ENCODE data around the gene SLC22A1.
"Not testable (repeated sequence)": the region's sequence is repeated elsewhere in the genome, so short reads cannot be mapped to it uniquely, and the experiment has no call there.

The SLC22A1 gene

DNA sequence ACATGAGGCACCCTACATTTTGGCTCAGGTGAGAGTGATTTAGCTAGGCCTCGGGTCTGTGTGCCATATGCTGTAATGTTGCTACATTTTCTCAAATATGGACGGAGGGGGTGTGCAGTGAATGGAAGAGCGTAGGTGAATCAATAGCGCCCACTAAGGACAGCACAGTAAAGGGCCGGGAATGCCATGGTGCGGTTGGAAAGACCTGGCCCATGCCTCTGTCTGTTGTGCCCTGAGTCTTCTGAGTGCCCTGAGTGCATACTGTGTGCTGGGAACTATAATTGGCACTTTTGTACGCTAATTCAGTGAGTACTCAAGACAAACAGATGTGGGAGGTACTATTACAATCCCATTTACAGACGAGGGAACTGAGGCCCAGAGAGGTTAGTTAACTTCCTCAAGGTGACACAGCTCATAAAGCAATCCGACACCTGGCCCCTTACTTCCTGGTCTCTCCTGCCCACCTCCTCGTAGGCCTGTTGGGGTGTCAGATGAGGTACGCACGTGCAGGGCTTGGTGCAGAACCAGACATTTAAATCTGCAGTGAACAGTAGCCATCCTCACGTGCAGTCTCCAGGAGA is 17.3 kb downstream of the SLC22A1 start:
- DNase-seq (ENCODE audit: low spot score): peak; percentile 41
- Histone ChIP-seq H3K4me3 (no peak overlapping the region), H3K27ac (peak overlapping the region; percentile 10 to 52)
- TF ChIP-seq, protein P1, sequence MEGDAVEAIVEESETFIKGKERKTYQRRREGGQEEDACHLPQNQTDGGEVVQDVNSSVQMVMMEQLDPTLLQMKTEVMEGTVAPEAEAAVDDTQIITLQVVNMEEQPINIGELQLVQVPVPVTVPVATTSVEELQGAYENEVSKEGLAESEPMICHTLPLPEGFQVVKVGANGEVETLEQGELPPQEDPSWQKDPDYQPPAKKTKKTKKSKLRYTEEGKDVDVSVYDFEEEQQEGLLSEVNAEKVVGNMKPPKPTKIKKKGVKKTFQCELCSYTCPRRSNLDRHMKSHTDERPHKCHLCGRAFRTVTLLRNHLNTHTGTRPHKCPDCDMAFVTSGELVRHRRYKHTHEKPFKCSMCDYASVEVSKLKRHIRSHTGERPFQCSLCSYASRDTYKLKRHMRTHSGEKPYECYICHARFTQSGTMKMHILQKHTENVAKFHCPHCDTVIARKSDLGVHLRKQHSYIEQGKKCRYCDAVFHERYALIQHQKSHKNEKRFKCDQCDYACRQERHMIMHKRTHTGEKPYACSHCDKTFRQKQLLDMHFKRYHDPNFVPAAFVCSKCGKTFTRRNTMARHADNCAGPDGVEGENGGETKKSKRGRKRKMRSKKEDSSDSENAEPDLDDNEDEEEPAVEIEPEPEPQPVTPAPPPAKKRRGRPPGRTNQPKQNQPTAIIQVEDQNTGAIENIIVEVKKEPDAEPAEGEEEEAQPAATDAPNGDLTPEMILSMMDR (IDR thresholded peaks at IDR 0.05): no peak

DNA sequence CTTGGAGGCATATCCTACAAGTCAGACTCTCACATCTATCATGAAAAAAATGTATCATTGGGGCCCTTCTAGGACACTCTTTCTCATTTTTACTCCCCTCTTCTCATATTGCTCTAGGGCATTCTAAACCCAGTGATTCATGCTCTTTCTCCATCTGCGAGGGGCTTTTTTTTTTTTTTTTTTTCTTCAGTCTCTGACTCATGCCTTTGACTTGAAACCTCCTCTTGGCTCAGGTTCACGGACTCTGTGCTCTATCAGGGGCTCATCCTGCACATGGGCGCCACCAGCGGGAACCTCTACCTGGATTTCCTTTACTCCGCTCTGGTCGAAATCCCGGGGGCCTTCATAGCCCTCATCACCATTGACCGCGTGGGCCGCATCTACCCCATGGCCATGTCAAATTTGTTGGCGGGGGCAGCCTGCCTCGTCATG is 17.8 kb downstream of the SLC22A1 start:
- TF ChIP-seq, protein P1 (IDR thresholded peaks at IDR 0.05): no peak
- Histone ChIP-seq H3K4me3 (no peak overlapping the region), H3K27ac (peak overlapping the region; percentile 10 to 56)
- DNase-seq (ENCODE audit: low spot score): peak; percentile 72

DNA sequence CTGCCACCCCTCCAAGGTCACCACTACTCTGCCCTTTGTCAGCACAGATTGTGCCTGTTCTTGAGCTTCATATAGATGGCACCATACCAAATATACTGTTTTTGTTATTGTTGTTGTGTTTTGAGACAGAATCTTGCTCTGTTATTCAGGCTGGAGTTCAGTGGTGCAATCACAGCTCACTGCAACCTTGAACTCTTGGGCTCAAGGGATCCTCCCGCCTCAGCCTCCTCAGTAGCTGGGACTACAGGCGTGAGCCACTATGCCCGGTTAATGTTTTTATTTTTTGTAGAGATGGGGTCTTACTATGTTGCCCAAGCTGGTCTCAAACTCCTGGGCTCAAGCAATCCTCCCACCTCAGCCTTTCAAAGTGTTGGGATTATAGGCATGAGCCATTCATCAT is 18.9 kb downstream of the SLC22A1 start:
- H3K4me3 ChIP-seq; DNase-seq (ENCODE audit: low spot score): not testable (repeated sequence)
- peak overlapping the region; percentile 89 to 94 for H3K27ac ChIP-seq

DNA sequence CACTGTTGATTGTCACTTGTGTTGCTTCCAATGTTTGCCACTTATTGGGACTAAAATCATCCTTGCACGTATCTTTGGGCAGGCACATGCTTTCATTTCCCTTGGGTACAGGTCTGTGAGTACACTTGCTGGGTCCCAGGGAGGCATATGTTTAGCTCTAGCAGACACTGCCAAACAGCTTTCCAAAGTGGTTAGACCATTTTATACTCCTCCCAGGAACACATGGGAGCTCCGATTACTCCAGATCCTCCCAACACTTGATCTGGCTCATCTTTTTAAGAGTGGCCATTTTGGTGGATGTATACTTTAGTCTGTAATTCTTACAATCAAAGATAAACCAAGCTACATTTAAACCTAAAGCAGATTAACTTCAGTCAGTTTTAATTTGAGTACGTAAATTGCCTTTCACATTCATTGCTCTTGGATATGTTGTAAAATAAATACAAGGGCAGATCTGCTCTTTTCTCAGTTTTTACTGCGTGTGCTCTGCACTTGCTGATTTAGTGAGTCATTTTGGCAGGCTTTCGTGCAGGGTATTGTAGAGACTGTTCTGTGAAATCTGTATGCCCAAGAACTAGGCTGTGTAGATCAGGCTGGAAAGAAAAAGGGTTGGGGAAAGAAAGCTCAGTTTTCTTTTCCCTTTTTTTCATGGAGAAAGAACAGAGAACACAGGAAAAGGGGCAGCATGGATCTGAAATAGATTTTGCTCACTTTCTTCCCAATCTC is 19.5 kb downstream of the SLC22A1 start:
- H3K4me3 ChIP-seq: peak overlapping the region; percentile 32
- TF ChIP-seq, protein P1 (IDR thresholded peaks at IDR 0.05): no peak
- no peak for DNase-seq (ENCODE audit: low spot score)
- H3K27ac ChIP-seq: peak overlapping the region; percentile 89 to 94

DNA sequence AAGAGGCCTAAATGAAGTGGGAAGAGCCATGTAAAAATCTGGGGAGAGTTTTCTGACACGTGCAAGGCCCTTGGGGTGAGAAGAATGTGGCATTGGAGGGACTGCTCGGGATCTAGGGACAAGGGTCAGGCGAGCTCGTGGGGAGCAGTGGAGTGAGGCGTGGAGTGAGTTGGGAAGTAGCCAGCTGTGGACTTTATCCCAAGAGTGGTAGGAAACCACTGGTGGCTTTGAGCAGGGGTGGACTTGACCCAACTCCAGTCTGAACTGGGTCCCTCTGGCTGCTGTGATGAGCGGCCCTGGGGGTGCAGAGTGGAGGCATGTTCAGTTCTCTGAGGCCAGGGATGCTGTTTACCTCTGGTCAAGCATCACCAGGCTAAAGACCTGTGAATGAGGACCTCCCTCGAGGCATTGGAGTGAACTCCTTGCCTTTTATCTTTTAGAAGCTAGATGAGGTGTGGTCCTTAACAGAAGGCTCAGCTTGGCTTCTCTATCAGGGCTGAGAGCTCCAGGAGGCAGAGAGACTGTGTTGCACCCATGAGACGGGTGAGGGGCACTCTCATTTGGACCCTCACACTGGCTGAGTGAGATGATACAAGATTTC is 20.6 kb downstream of the SLC22A1 start:
- TF ChIP-seq, protein P1 (IDR thresholded peaks at IDR 0.05): no peak
- H3K27ac ChIP-seq: peak overlapping the region; percentile 89 to 94
- no peak for DNase-seq (ENCODE audit: low spot score)
- no peak overlapping the region for H3K4me3 ChIP-seq

DNA sequence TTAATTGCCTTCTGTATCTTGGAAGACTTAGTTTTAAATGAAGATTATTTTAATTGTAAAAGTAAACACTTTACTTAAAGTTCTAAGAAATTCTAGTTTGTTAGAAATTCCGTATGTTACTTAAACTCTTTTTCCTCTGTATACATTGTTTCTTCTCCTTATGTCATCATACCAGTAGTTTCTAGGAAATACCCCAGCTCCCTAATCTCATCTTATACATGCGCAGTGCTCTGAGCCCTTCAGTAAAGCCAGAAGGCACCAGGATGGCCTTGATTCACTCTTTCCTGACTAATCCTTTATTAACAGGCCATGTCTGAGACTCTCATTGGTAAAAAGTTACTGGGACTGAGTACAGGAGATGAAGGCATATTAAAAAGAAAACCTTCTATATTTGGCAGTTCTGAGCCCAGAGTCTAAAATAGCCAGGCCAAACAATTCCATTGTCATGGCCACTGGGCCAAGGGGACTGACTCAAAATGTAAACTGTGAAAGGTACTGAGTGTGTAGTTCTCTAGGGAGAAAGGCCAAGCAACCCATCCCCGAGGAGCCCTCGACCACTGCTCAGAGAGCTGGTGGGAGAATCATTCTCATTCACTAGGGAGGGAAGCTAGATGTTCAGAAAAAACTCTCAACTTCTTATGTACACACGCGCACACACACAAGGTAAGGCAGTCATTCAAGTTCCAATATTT is 25.0 kb downstream of the SLC22A1 start:
- DNase-seq (ENCODE audit: low spot score): no peak
- H3K27ac ChIP-seq: peak overlapping the region; percentile 44 to 61
- no peak overlapping the region for H3K4me3 ChIP-seq
- TF ChIP-seq, protein P1 (IDR thresholded peaks at IDR 0.05): no peak

DNA sequence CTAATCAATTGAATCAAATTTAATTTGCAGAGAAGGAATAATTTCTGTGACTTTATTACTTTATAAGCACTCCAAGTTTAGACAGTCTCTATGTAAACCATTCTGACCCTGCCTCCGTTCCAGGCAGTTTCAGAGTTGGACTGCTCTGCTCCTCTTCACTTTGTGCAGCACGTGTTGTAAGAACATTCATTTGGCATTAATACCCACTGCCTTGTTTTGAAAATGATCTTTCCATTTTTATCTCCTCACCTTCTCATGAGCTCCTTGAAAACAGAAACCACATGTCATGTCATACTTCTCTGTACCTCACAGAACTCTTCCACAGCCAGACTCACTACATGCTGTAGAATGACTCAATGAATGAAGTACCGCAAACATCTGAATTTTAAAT is 25.5 kb downstream of the SLC22A1 start:
- TF ChIP-seq, protein P1 (IDR thresholded peaks at IDR 0.05): no peak
- DNase-seq (ENCODE audit: low spot score): no peak
- no peak overlapping the region for H3K4me3 ChIP-seq
- H3K27ac ChIP-seq: peak overlapping the region; percentile 44 to 61

Measured in coronary artery (tissue), 2 donors.